ENCODE results near the gene TTC8. TPM values are rescaled to one million over a fixed set of nuclear protein-coding genes. Genes with fewer than 3 reads are reported as not detected.

TTC8 gene
- polyA plus RNA-seq, 1 of the 3 experiments (the other 2 are of a cell fraction), result 51.6 TPM

GRCh38 chr14:88871429-88871828 is 47.0 kb downstream of the TTC8 start:
- no peaks in the 10 kb centered on the region for H3F3A ChIP-seq (replicated peaks; ENCODE audit: insufficient read depth)
- H3K27ac ChIP-seq (ENCODE audit: low read depth in 2 of 2, low read length in 1 of 2), result no peak overlapping the region
- no peaks in the 10 kb centered on the region for H4K20me1 ChIP-seq (ENCODE audit: insufficient read depth)
- H3K9ac ChIP-seq, result no peak overlapping the region
- H3K4me2 ChIP-seq, result no peak overlapping the region
- DNase-seq, result no peak
- H3K79me2 ChIP-seq (ENCODE audit: insufficient read depth), result no peaks in the 10 kb centered on the region
- POLR2A ChIA-PET, result interaction anchor here (1.4 kb wide), 1 partner anchor 20 kb away, joined by 3 read pairs; no protein-coding TSS in a partner anchor
- no peak overlapping the region for H2AFZ ChIP-seq (ENCODE audit: low read depth)
- 92% methylated on average over 3 of the region's 3 CpGs for WGBS (ENCODE audit: low lambda C conversion rate)
- no peaks in the 10 kb centered on the region for H3K9me3 ChIP-seq
- peaks cover 53 to 90% of the 10 kb centered on the region in 2 experiments for H3K36me3 ChIP-seq (replicated peaks in 1 of 2; ENCODE audit: control insufficient read depth in 1 of 2, insufficient read depth in 2 of 2, low read length in 1 of 2)
- TF ChIP-seq EP300 (IDR thresholded peaks at IDR 0.05; ENCODE audit: borderline replicate concordance in 1 of 2, low read depth in 1 of 2, low read length in 1 of 2) (no peak), PBX3 (IDR thresholded peaks at IDR 0.05) (no peak), TCF12 (IDR thresholded peaks at IDR 0.05) (no peak), FOXM1 (IDR thresholded peaks at IDR 0.05; ENCODE audit: low read depth) (no peak), ELF1 (IDR thresholded peaks at IDR 0.05) (no peak), RFX5 (IDR thresholded peaks at IDR 0.05; ENCODE audit: low read length) (no peak), RXRA (IDR thresholded peaks at IDR 0.05; ENCODE audit: borderline replicate concordance, low read depth) (no peak), RAD21 (IDR thresholded peaks at IDR 0.05; ENCODE audit: low read length) (no peak)
- TF ChIP-seq, protein P1, sequence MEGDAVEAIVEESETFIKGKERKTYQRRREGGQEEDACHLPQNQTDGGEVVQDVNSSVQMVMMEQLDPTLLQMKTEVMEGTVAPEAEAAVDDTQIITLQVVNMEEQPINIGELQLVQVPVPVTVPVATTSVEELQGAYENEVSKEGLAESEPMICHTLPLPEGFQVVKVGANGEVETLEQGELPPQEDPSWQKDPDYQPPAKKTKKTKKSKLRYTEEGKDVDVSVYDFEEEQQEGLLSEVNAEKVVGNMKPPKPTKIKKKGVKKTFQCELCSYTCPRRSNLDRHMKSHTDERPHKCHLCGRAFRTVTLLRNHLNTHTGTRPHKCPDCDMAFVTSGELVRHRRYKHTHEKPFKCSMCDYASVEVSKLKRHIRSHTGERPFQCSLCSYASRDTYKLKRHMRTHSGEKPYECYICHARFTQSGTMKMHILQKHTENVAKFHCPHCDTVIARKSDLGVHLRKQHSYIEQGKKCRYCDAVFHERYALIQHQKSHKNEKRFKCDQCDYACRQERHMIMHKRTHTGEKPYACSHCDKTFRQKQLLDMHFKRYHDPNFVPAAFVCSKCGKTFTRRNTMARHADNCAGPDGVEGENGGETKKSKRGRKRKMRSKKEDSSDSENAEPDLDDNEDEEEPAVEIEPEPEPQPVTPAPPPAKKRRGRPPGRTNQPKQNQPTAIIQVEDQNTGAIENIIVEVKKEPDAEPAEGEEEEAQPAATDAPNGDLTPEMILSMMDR (IDR thresholded peaks at IDR 0.05), result no peak
- TF ChIP-seq, protein P2, sequence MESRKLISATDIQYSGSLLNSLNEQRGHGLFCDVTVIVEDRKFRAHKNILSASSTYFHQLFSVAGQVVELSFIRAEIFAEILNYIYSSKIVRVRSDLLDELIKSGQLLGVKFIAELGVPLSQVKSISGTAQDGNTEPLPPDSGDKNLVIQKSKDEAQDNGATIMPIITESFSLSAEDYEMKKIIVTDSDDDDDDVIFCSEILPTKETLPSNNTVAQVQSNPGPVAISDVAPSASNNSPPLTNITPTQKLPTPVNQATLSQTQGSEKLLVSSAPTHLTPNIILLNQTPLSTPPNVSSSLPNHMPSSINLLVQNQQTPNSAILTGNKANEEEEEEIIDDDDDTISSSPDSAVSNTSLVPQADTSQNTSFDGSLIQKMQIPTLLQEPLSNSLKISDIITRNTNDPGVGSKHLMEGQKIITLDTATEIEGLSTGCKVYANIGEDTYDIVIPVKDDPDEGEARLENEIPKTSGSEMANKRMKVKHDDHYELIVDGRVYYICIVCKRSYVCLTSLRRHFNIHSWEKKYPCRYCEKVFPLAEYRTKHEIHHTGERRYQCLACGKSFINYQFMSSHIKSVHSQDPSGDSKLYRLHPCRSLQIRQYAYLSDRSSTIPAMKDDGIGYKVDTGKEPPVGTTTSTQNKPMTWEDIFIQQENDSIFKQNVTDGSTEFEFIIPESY (IDR thresholded peaks at IDR 0.05; ENCODE audit: borderline replicate concordance, low read depth), result no peak
- TF ChIP-seq, protein P3, sequence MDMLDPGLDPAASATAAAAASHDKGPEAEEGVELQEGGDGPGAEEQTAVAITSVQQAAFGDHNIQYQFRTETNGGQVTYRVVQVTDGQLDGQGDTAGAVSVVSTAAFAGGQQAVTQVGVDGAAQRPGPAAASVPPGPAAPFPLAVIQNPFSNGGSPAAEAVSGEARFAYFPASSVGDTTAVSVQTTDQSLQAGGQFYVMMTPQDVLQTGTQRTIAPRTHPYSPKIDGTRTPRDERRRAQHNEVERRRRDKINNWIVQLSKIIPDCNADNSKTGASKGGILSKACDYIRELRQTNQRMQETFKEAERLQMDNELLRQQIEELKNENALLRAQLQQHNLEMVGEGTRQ (IDR thresholded peaks at IDR 0.05; ENCODE audit: borderline replicate concordance, low read depth, low read length), result no peak
- TF ChIP-seq, protein P4, sequence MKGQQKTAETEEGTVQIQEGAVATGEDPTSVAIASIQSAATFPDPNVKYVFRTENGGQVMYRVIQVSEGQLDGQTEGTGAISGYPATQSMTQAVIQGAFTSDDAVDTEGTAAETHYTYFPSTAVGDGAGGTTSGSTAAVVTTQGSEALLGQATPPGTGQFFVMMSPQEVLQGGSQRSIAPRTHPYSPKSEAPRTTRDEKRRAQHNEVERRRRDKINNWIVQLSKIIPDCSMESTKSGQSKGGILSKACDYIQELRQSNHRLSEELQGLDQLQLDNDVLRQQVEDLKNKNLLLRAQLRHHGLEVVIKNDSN (IDR thresholded peaks at IDR 0.05; ENCODE audit: borderline replicate concordance, low read depth), result no peak
- no peaks in the 10 kb centered on the region for H3K27me3 ChIP-seq (ENCODE audit: insufficient read depth)
- CTCF ChIA-PET, result no interaction called here
- no peaks in the 10 kb centered on the region for H3K9me2 ChIP-seq
- no peak overlapping the region for H3K4me3 ChIP-seq (ENCODE audit: low read depth in 2 of 2, low read length in 1 of 2)
- H3K4me1 ChIP-seq (ENCODE audit: control insufficient read depth in 1 of 2, insufficient read depth in 2 of 2, low read depth in 1 of 2, low read length in 1 of 2), result peaks cover 0 to 2% of the 10 kb centered on the region in 2 experiments; a peak in 2 of 4 replicates

All from SK-N-SH (cell line).